A549 (cell line): ENCODE data around the gene CYLD. TPM values are rescaled to one million over a fixed set of nuclear protein-coding genes. Genes with fewer than 3 reads are reported as not detected.

ENCODE experiments used
- ATAC-seq, 2 experiments: fragments of 200-7000 bp in 1 of 2; fragments of >200 bp in 1 of 2; cut with Nextera tagmentation in 1 of 2; cut with Tn5 transposase in 1 of 2; 3 replicates each; pipeline versions ENCODE4 v1.8.0 to v1.9.1; 2018 to 2020; ENCODE audit warnings: mild to moderate bottlenecking in 1 of 2, moderate library complexity in 1 of 2
- CTCF ChIA-PET: fragments of 300-600 bp; sonication (Branson Sonifier 250); formaldehyde crosslinking; extraction: SDS; loops from one replicate; lab custom pipeline; 2021; ENCODE audit warnings: antibody characterized with exemption, inconsistent platforms; lab: Yijun Ruan, JAX
- POLR2A ChIA-PET: fragments of 350-600 bp; formaldehyde crosslinking; extraction: SDS; loops from one replicate; lab custom pipeline; 2021; ENCODE audit warnings: antibody characterized with exemption, inconsistent platforms; lab: Yijun Ruan, JAX
- DNase-seq, 2 experiments: peaks; one replicate each; pipeline versions ENCODE4 v3.0.0 to v3.0.0-alpha.2; 2011 to 2016; ENCODE audit warnings: low read depth in 1 of 2, low spot score in 1 of 2
- FAIRE-seq: peaks from 2 replicates; lab custom pipeline; 2011; peaks lifted over from hg19 to GRCh38; lab: Jason Lieb, UNC
- H3K27ac ChIP-seq, 2 experiments: fragments of >200 bp; sonication (Bioruptor Twin); formaldehyde crosslinking; 3 replicates each; pipeline ENCODE4 v1.5.1; 2016 to 2017
- H3K4me1 ChIP-seq: fragments of >200 bp; sonication (Bioruptor Twin); formaldehyde crosslinking; 3 replicates; pipeline ENCODE4 v1.6.1; 2016
- H3K4me2 ChIP-seq: fragments of >200 bp; sonication (Bioruptor Twin); formaldehyde crosslinking; 3 replicates; pipeline ENCODE4 v1.6.1; 2016
- H3K4me3 ChIP-seq: fragments of >200 bp; sonication (Bioruptor Twin); formaldehyde crosslinking; 3 replicates; pipeline ENCODE4 v1.5.1; 2016
- H3K9me3 ChIP-seq: fragments of >200 bp; sonication (Bioruptor Twin); formaldehyde crosslinking; 3 replicates; pipeline ENCODE4 v1.6.1; 2016
- CBX2 ChIP-seq: fragments of 200-600 bp; sonication (generic); IDR thresholded peaks from 2 replicates; pipeline ENCODE4 v1.6.1; 2016; ENCODE audit warnings: low read depth, mild to moderate bottlenecking, borderline replicate concordance
- CEBPB ChIP-seq, 2 experiments: fragments of >200 bp in 1 of 2; sonication (Bioruptor Twin) in 1 of 2; formaldehyde crosslinking in 1 of 2; IDR thresholded peaks; 2 replicates each; pipeline ENCODE4 v1.6.1; 2012 to 2016
- CHD2 ChIP-seq: fragments of 150-350 bp; IDR thresholded peaks from 2 replicates; pipeline ENCODE4 v1.6.1; 2014; ENCODE audit warnings: low read length; ENCODE audit not compliant: partially characterized antibody
- ESRRA ChIP-seq: fragments of 150-350 bp; IDR thresholded peaks from 2 replicates; pipeline ENCODE4 v1.6.1; 2014; ENCODE audit warnings: mild to moderate bottlenecking, low read length, borderline replicate concordance
- FOSL2 ChIP-seq, 2 experiments: fragments of 450-650 bp in 1 of 2; fragments of >200 bp in 1 of 2; sonication (Bioruptor Twin) in 1 of 2; formaldehyde crosslinking; IDR thresholded peaks; 2 replicates each; pipeline versions ENCODE4 v1.5.0 to v1.6.1; 2016 to 2020; ENCODE audit warnings: mild to moderate bottlenecking in 1 of 2, moderate library complexity in 1 of 2
- JUN ChIP-seq, 2 experiments: fragments of >200 bp; sonication (Bioruptor Twin); formaldehyde crosslinking; IDR thresholded peaks; 2 replicates in 1 of 2; 3 replicates in 1 of 2; pipeline ENCODE4 v1.6.1; 2016 to 2017
- KDM5A ChIP-seq: fragments of 200-600 bp; sonication (generic); IDR thresholded peaks from 2 replicates; pipeline ENCODE4 v1.6.1; 2016; ENCODE audit warnings: antibody characterized with exemption, mild to moderate bottlenecking
- MAFK ChIP-seq: fragments of 450-650 bp; IDR thresholded peaks from 2 replicates; pipeline ENCODE4 v1.6.1; 2014; ENCODE audit not compliant: partially characterized antibody
- MYC ChIP-seq: IDR thresholded peaks from 2 replicates; pipeline ENCODE4 v1.6.1; 2012; ENCODE audit warnings: mild to moderate bottlenecking, inconsistent platforms, low read length, improper control_type of control experiment, borderline replicate concordance
- NFE2L2 ChIP-seq: fragments of 150-350 bp; conservative IDR thresholded peaks from 2 replicates; pipeline ENCODE4 v1.6.1; 2014; ENCODE audit warnings: low read length
- NPAS2 ChIP-seq: fragments of 250-450 bp; sonication (Bioruptor Pico); IDR thresholded peaks from 2 replicates; pipeline ENCODE4 v1.8.0; 2022; ENCODE audit warnings: mild to moderate bottlenecking, moderate library complexity, borderline replicate concordance
- POLR2A ChIP-seq: IDR thresholded peaks from 2 replicates; pipeline ENCODE4 v1.6.1; 2012; ENCODE audit warnings: mild to moderate bottlenecking, low read length
- RARB ChIP-seq: fragments of 250-450 bp; sonication (Bioruptor Pico); IDR thresholded peaks from 2 replicates; pipeline ENCODE4 v1.8.0; 2021; ENCODE audit warnings: mild to moderate bottlenecking, moderate library complexity
- RFX5 ChIP-seq: fragments of 450-650 bp; IDR thresholded peaks from 2 replicates; pipeline ENCODE4 v1.7.1; 2014; ENCODE audit warnings: antibody characterized with exemption, mild to moderate bottlenecking, moderate library complexity
- RNF2 ChIP-seq: fragments of 200-600 bp; sonication (generic); IDR thresholded peaks from 2 replicates; pipeline ENCODE4 v1.6.1; 2016; ENCODE audit warnings: low read depth, mild to moderate bottlenecking, antibody characterized with exemption, moderate library complexity, borderline replicate concordance
- ZC3H11A ChIP-seq: fragments of 450-650 bp; IDR thresholded peaks from 2 replicates; pipeline ENCODE4 v1.6.1; 2014; ENCODE audit warnings: antibody characterized with exemption, mild to moderate bottlenecking
- ZFP36 ChIP-seq: fragments of 450-650 bp; IDR thresholded peaks from 2 replicates; pipeline ENCODE4 v1.6.1; 2014; ENCODE audit warnings: borderline replicate concordance; ENCODE audit not compliant: partially characterized antibody
- whole genome bisulfite sequencing: methylation state at CpG from one replicate; pipeline ENCODE4 v1.1.6; 2017; ENCODE audit errors: missing lambda C conversion rate; 5-methylcytosine and 5-hydroxymethylcytosine counted together
- polyA plus RNA-seq, 4 experiments: library from polyadenylated mRNA; depleted of rRNA in 3 of 4; stranded (reverse); fragments of >200 nt; fragmentation: RNase III in 1 of 4; extraction: RNeasy Plus Mini Kit Qiagen cat#74134 plus additional on column Dnase treatment in 1 of 4; gene quantifications; 2 replicates in 3 of 4; 3 replicates in 1 of 4; pipeline ENCODE4 v1.2.3, GENCODE V29; 2011 to 2017
- TF ChIP-seq, protein P1 (sequence below): fragments of 150-350 bp; IDR thresholded peaks from 2 replicates; pipeline ENCODE4 v1.6.1; 2014; ENCODE audit warnings: low read depth, mild to moderate bottlenecking, low read length
- TF ChIP-seq, protein P2 (sequence below): fragments of 450-650 bp; IDR thresholded peaks from 2 replicates; pipeline ENCODE4 v1.6.1; 2014; ENCODE audit warnings: antibody characterized with exemption
- TF ChIP-seq, protein P3 (sequence below): fragments of >200 bp; sonication (Bioruptor Twin); formaldehyde crosslinking; IDR thresholded peaks from 2 replicates; pipeline ENCODE4 v1.6.1; 2016
- TF ChIP-seq, protein P4 (sequence below): fragments of 250-450 bp; sonication (Bioruptor Pico); IDR thresholded peaks from 2 replicates; pipeline ENCODE4 v1.5.0; 2020; ENCODE audit warnings: low read depth, mild to moderate bottlenecking, moderate library complexity
- TF ChIP-seq, protein P5 (sequence below): fragments of >200 bp; sonication (Bioruptor Twin); formaldehyde crosslinking; IDR thresholded peaks from 3 replicates; pipeline ENCODE4 v1.6.1; 2016

Gene CYLD
- polyA plus RNA-seq, 2 of the 4 experiments (the other 2 are of a cell fraction), result 6.5 to 12.7 TPM

DNA sequence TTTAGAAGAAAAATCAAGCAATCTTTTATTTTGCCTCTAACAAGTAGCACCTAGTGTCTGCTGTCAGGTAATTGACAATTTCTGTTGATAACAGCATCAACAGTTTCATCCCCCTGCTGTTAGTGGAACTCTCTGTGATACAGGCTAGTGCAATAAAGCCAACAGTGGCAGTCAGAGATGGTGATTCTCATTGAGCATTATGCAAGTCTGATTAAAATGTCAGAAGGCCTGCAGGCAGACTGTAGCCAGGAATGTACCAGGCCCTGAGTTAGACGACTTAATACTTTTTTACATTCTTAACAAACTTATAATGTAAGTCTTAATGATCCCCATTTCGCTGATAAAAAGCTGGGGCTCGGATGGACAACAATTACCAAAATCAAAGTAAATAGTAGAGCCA is 14.6 kb downstream of the CYLD start:
- DNase-seq, result no peak

DNA sequence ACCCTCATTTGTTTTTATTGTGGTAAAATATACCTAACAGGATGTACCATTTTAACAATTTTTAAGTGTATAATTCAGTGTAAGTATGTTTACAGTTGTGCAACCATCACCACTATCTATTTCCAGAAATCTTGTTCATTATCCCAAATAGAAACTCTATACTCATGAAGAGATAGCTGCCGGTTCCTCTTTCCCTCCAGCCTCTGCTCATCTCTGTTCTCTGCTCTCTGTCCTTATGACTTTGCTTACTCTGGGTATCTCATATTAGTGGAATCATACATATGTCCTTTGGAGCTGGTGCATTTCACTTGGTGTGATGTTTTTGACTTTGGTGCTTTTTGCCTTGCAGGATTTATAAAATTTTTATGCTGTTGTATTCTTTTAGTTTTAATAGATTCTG is 19.4 kb downstream of the CYLD start:
- Histone ChIP-seq H3K4me2 (no peak overlapping the region), H3K4me1 (peaks cover 4% of the 10 kb centered on the region; the same call in 1 of the 3 replicates), H3K9me3 (0 out of 3 replicates have a peak, but pooled peaks cover 2% of the 10 kb centered on the region), H3K4me3 (no peak overlapping the region), H3K27ac (no peak overlapping the region)
- TF ChIP-seq, protein P1, sequence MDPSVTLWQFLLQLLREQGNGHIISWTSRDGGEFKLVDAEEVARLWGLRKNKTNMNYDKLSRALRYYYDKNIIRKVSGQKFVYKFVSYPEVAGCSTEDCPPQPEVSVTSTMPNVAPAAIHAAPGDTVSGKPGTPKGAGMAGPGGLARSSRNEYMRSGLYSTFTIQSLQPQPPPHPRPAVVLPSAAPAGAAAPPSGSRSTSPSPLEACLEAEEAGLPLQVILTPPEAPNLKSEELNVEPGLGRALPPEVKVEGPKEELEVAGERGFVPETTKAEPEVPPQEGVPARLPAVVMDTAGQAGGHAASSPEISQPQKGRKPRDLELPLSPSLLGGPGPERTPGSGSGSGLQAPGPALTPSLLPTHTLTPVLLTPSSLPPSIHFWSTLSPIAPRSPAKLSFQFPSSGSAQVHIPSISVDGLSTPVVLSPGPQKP, result no peak
- TF ChIP-seq NFE2L2 (no peak), KDM5A (no peak), CEBPB (IDR thresholded peaks at IDR 0.05) (no peak), ZC3H11A (no peak), ZFP36 (no peak), POLR2A (no peak), MYC (no peak)
- TF ChIP-seq, protein P2, sequence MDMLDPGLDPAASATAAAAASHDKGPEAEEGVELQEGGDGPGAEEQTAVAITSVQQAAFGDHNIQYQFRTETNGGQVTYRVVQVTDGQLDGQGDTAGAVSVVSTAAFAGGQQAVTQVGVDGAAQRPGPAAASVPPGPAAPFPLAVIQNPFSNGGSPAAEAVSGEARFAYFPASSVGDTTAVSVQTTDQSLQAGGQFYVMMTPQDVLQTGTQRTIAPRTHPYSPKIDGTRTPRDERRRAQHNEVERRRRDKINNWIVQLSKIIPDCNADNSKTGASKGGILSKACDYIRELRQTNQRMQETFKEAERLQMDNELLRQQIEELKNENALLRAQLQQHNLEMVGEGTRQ, result no peak
- TF ChIP-seq, protein P3, sequence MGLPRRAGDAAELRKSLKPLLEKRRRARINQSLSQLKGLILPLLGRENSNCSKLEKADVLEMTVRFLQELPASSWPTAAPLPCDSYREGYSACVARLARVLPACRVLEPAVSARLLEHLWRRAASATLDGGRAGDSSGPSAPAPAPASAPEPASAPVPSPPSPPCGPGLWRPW, result no peak
- TF ChIP-seq, protein P4, sequence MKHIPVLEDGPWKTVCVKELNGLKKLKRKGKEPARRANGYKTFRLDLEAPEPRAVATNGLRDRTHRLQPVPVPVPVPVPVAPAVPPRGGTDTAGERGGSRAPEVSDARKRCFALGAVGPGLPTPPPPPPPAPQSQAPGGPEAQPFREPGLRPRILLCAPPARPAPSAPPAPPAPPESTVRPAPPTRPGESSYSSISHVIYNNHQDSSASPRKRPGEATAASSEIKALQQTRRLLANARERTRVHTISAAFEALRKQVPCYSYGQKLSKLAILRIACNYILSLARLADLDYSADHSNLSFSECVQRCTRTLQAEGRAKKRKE (CRISPR knock-in tag), result no peak
- TF ChIP-seq, protein P5, sequence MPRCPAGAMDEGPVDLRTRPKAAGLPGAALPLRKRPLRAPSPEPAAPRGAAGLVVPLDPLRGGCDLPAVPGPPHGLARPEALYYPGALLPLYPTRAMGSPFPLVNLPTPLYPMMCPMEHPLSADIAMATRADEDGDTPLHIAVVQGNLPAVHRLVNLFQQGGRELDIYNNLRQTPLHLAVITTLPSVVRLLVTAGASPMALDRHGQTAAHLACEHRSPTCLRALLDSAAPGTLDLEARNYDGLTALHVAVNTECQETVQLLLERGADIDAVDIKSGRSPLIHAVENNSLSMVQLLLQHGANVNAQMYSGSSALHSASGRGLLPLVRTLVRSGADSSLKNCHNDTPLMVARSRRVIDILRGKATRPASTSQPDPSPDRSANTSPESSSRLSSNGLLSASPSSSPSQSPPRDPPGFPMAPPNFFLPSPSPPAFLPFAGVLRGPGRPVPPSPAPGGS, result no peak
- ATAC-seq, result no peak
- no peak for FAIRE-seq
- POLR2A ChIA-PET, result no interaction called here
- no peak for DNase-seq
- 100% methylated on average over 1 of the region's 1 CpG for WGBS
- CTCF ChIA-PET, result no interaction called here

More for the DNA sequence above, 14.6 kb downstream of the CYLD start:
- TF ChIP-seq, protein P5, result no peak
- TF ChIP-seq MAFK (no peak), NPAS2 (CRISPR knock-in tag) (no peak), CEBPB (IDR thresholded peaks at IDR 0.05) (no peak), JUN (IDR thresholded peaks at IDR 0.05) (no peak), NFE2L2 (no peak), CHD2 (no peak), RARB (CRISPR knock-in tag) (no peak), RNF2 (no peak), RFX5 (no peak), FOSL2 (IDR thresholded peaks at IDR 0.05) (no peak), FOSL2 (CRISPR knock-in tag; IDR thresholded peaks at IDR 0.05) (no peak), ZC3H11A (no peak), CBX2 (no peak), ESRRA (no peak)
- H3K4me3 ChIP-seq, result no peak overlapping the region
- CTCF ChIA-PET, result interaction anchor here (1.3 kb wide), 1 partner anchor 50 kb away, joined by 5 read pairs; no protein-coding TSS in a partner anchor
- no peaks in the 10 kb centered on the region for H3K9me3 ChIP-seq
- no peak for FAIRE-seq
- no peak for ATAC-seq
- no peak overlapping the region for H3K27ac ChIP-seq
- no peak overlapping the region for H3K4me2 ChIP-seq
- POLR2A ChIA-PET, result no interaction called here
- no peaks in the 10 kb centered on the region for H3K4me1 ChIP-seq
- WGBS, result 84% methylated on average over 3 of the region's 3 CpGs
